Caco-2 (cell line): ENCODE data around the gene ENOSF1. TPM values are rescaled to one million over a fixed set of nuclear protein-coding genes. Genes with fewer than 3 reads are reported as not detected.
A peak's percentile ranks its signal among the peaks of the same experiment; 100 is the strongest.

Source experiments
- BruUV-seq: library from RNA; stranded (reverse); fragments of 400-500 nt; replicated peaks from 2 replicates; lab custom pipeline; 2021; lab: Mats Ljungman, UMichigan
- CTCF ChIA-PET: fragments of 300-600 bp; sonication (Branson Sonifier 250); formaldehyde crosslinking; loops from one replicate; lab custom pipeline; 2022; ENCODE audit warnings: antibody characterized with exemption; lab: Charles Lee
- POLR2A ChIA-PET: fragments of 300-600 bp; sonication (Branson Sonifier 250); formaldehyde crosslinking; loops from one replicate; lab custom pipeline; 2022; ENCODE audit warnings: antibody characterized with exemption; lab: Charles Lee
- DNase-seq, 2 experiments: peaks; one replicate each; pipeline versions ENCODE4 v3.0.0 to v3.0.0-alpha.2; 2020 to 2022
- H3K27me3 ChIP-seq: replicated peaks from 2 replicates; pipeline ENCODE4 v1.6.0; 2011; ENCODE audit warnings: low read length; ENCODE audit not compliant: control insufficient read depth, insufficient read depth
- H3K36me3 ChIP-seq: 2 replicates; pipeline ENCODE4 v1.5.1; 2011; ENCODE audit warnings: low read length; ENCODE audit not compliant: control insufficient read depth, insufficient read depth
- H3K4me1 ChIP-seq: fragments of 250-450 bp; sonication (Bioruptor Pico); 2 replicates; pipeline ENCODE4 v1.5.1; 2020; ENCODE audit warnings: mild to moderate bottlenecking
- H3K4me3 ChIP-seq: 2 replicates; pipeline ENCODE4 v1.5.1; 2011; ENCODE audit warnings: low read depth, mild to moderate bottlenecking, control low read depth, low read length
- H3K9me3 ChIP-seq: fragments of 250-450 bp; sonication (Bioruptor Pico); 2 replicates; pipeline ENCODE4 v1.5.1; 2020; ENCODE audit warnings: mild to moderate bottlenecking, moderate library complexity
- H3K27ac Mint-ChIP-seq: one replicate; pipeline ENCODE4 v1.8.0; 2022; ENCODE audit warnings: mixed read lengths; ENCODE audit not compliant: unreplicated experiment
- H3K27me3 Mint-ChIP-seq: one replicate; pipeline ENCODE4 v1.8.0; 2022; ENCODE audit warnings: mixed read lengths; ENCODE audit not compliant: insufficient read depth, unreplicated experiment
- H3K36me3 Mint-ChIP-seq: one replicate; pipeline ENCODE4 v1.8.0; 2022; ENCODE audit warnings: mild to moderate bottlenecking, mixed read lengths; ENCODE audit not compliant: insufficient read depth, unreplicated experiment
- H3K4me1 Mint-ChIP-seq: one replicate; pipeline ENCODE4 v1.8.0; 2022; ENCODE audit warnings: low read depth, mixed read lengths; ENCODE audit not compliant: unreplicated experiment
- H3K4me3 Mint-ChIP-seq: one replicate; pipeline ENCODE4 v1.8.0; 2022; ENCODE audit warnings: mild to moderate bottlenecking, moderate library complexity, mixed read lengths; ENCODE audit not compliant: unreplicated experiment
- H3K9me3 Mint-ChIP-seq: one replicate; pipeline ENCODE4 v1.8.0; 2022; ENCODE audit warnings: mixed read lengths; ENCODE audit not compliant: unreplicated experiment
- CTCF ChIP-seq, 2 experiments: fragments of 200-600 bp in 1 of 2; IDR thresholded peaks; 1 replicate in 1 of 2; 2 replicates in 1 of 2; pipeline versions ENCODE4 v1.5.1 to v1.8.0; 2011 to 2022; ENCODE audit warnings: antibody characterized with exemption in 1 of 2, control low read depth in 1 of 2, inconsistent platforms in 1 of 2, low read depth in 1 of 2, low read length in 1 of 2, mild to moderate bottlenecking in 1 of 2, moderate library complexity in 1 of 2; ENCODE audit not compliant: insufficient read depth in 1 of 2, severe bottlenecking in 1 of 2, unreplicated experiment in 1 of 2
- intact Hi-C: fragments of 100-400 bp; cut with micrococcal nuclease; formaldehyde crosslinking; loops from one replicate; pipeline ENCODE4 v1.10.0; 2022; ENCODE audit not compliant: unreplicated experiment
- total RNA-seq: library from RNA; stranded (reverse); gene quantifications from 2 replicates; pipeline ENCODE4 v1.2.3, GENCODE V29; 2022

The ENOSF1 gene
- total RNA-seq, 1 experiment from 2014 or later: 114 TPM

- no peak for TF ChIP-seq CTCF (IDR thresholded peaks at IDR 0.05; ENCODE audit: insufficient read depth in 1 of 2, low read depth in 1 of 2, low read length in 1 of 2, severe bottlenecking in 1 of 2, unreplicated experiment in 1 of 2)
- ChIA-PET CTCF (no interaction called here), POLR2A (no interaction called here)
- TSS peak; percentile 49 for BruUV-seq
- H3K4me3 Mint-ChIP-seq: no peak overlapping the region
- H3K27me3 Mint-ChIP-seq: no peaks in the 10 kb centered on the region
- H3K9me3 Mint-ChIP-seq: no peaks in the 10 kb centered on the region
- Histone ChIP-seq H3K4me1 (no peaks in the 10 kb centered on the region), H3K27me3 (no peaks in the 10 kb centered on the region), H3K9me3 (no peaks in the 10 kb centered on the region), H3K4me3 (no peak overlapping the region), H3K36me3 (no peaks in the 10 kb centered on the region)
- intact Hi-C loops: no loop called here
- H3K4me1 Mint-ChIP-seq: no peaks in the 10 kb centered on the region
- no peak overlapping the region for H3K27ac Mint-ChIP-seq
- DNase-seq: no peak
- H3K36me3 Mint-ChIP-seq: peaks cover 44% of the 10 kb centered on the region
Observed at GRCh38 chr18:723541-724080, 11.2 kb upstream of the ENOSF1 start.

GRCh38 chr18:717003-717402, 4.6 kb upstream of the ENOSF1 start:
- no peaks in the 10 kb centered on the region for H3K4me1 ChIP-seq
- H3K9me3 ChIP-seq: no peaks in the 10 kb centered on the region
- no peak for DNase-seq
- no peaks in the 10 kb centered on the region for H3K4me1 Mint-ChIP-seq
- intact Hi-C loops: no loop called here
- no peaks in the 10 kb centered on the region for H3K36me3 ChIP-seq
- peaks cover 14% of the 10 kb centered on the region for H3K36me3 Mint-ChIP-seq
- no peaks in the 10 kb centered on the region for H3K9me3 Mint-ChIP-seq
- BruUV-seq: no TSS peak
- no peak overlapping the region for H3K4me3 ChIP-seq
- H3K4me3 Mint-ChIP-seq: no peak overlapping the region
- H3K27me3 ChIP-seq: no peaks in the 10 kb centered on the region
- H3K27me3 Mint-ChIP-seq: no peaks in the 10 kb centered on the region
- CTCF ChIA-PET: no interaction called here
- no peak overlapping the region for H3K27ac Mint-ChIP-seq
- TF ChIP-seq CTCF (IDR thresholded peaks at IDR 0.05; ENCODE audit: insufficient read depth in 1 of 2, low read depth in 1 of 2, low read length in 1 of 2, severe bottlenecking in 1 of 2, unreplicated experiment in 1 of 2): no peak
- POLR2A ChIA-PET: no interaction called here

- no peaks in the 10 kb centered on the region for H3K9me3 ChIP-seq
- peaks cover 23% of the 10 kb centered on the region for H3K36me3 Mint-ChIP-seq
- no peak overlapping the region for H3K27ac Mint-ChIP-seq
- H3K27me3 Mint-ChIP-seq: no peaks in the 10 kb centered on the region
- intact Hi-C loops: no loop called here
- ChIA-PET POLR2A (no interaction called here), CTCF (interaction anchor here (0.7 to 1.0 kb wide), 2 partner anchors 38 to 123 kb away, joined by 3 read pairs; no protein-coding TSS in a partner anchor)
- H3K4me3 Mint-ChIP-seq: no peak overlapping the region
- peaks cover 8% of the 10 kb centered on the region for H3K4me1 Mint-ChIP-seq
- no peak for DNase-seq
- H3K9me3 Mint-ChIP-seq: no peaks in the 10 kb centered on the region
- peaks cover 3% of the 10 kb centered on the region; the same call in 1 of the 2 replicates for H3K4me1 ChIP-seq
- BruUV-seq: no TSS peak
- no peaks in the 10 kb centered on the region for H3K27me3 ChIP-seq
- TF ChIP-seq CTCF (IDR thresholded peaks at IDR 0.05; ENCODE audit: insufficient read depth in 1 of 2, low read depth in 1 of 2, low read length in 1 of 2, severe bottlenecking in 1 of 2, unreplicated experiment in 1 of 2): no peak
- H3K36me3 ChIP-seq: no peaks in the 10 kb centered on the region
- H3K4me3 ChIP-seq: no peak overlapping the region
Observed at GRCh38 chr18:715626-716025, 3.2 kb upstream of the ENOSF1 start.
